ENCODE measurements around the gene GAK. TPM values are rescaled to one million over a fixed set of nuclear protein-coding genes. Genes with fewer than 3 reads are reported as not detected.
"Not testable (repeated sequence)": the region's sequence is repeated elsewhere in the genome, so short reads cannot be mapped to it uniquely, and the experiment has no call there.

Gene GAK
- total RNA-seq, 3 donors from 2014 or later: 140 to 161 (median 148) TPM

DNA sequence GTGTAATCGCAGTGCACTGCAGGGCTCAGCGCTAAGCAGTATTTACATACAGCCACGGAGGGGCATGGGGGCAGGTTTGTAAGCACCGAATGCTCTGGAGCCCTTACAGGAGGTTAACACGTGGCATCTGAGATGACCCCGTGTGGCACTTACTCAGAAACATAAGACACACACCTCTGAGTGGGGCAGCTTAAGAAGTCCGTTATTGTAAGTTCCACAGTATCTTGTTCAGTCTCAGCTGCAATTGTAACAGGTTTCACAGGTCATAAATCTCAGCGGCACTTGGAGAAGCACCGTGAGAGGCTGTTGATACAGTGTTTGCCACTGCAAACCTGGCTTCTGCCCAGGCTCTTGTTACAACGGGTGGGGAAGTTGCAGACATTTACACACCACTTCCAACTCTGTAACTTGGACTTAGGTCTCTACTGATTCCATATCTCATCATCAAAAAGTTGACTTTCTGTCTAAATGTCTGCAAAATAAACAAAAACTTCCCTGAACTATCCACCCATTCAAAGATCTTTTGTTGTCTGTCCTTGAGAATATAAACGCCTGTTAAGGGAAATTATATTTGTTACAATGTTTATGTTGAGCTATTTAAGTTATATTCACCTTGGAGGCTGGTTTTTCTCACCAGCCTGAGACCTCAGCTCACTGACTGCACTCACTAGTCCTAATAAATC is 116.5 kb downstream of the GAK start:
- no peaks in the 10 kb centered on the region for H3K9me3 Mint-ChIP-seq
- H3K4me1 Mint-ChIP-seq (ENCODE audit: low read depth): no peaks in the 10 kb centered on the region
- H3K36me3 Mint-ChIP-seq (ENCODE audit: insufficient read depth): no peaks in the 10 kb centered on the region
- H3K4me3 Mint-ChIP-seq: no peak overlapping the region
- DNase-seq: no peak
- H3K27me3 Mint-ChIP-seq (ENCODE audit: low read depth): peaks cover 58% of the 10 kb centered on the region
- no peak for ATAC-seq

DNA sequence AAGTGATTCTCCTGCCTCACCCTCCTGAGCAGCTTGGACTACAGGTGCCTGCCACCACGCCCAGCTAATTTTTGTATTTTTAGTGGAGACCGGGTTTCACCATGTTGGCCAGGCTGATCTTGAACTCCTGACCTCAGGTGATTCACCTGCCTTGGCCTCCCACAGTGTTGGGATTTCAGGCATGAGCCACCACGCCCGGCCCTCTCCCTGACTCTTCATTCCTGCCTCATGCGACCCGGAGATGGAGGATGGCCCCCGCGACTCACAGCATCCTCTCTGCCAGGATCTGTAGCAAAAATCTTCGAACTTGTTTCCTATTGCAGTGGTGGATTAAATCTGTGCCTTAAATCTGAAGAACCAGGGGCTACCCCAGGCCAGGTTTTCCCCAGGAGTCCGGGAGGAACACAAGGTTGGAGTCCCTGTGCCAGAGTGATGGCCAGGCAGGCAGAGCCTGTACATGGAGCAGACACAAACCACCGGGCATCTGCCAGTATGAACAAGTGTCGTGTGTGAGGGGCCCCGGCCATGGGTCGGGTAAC is 117.7 kb downstream of the GAK start:
- H3K9me3 Mint-ChIP-seq: no peaks in the 10 kb centered on the region
- no peak for DNase-seq
- H3K27me3 Mint-ChIP-seq (ENCODE audit: low read depth): peaks cover 55% of the 10 kb centered on the region

DNA sequence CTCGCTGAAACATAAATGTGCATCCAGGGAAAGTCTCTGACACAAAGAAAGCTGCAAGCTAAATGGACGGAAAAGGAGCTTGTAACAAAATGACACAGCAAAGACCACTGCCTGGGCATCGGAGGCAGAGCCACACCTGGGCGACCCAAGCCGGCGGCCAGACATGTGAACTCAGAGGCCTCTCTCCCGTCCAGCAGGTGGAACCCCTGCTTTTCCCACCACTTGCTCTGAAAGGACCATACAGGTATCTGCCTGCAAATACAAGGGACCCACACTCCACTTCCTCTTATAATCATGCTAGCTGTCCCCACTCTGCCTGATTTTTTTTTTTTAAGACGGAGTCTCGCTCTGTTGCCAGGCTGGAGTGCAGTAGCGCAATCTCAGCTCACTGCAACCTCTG is 118.2 kb downstream of the GAK start:
- Mint-ChIP-seq H3K4me3 (no peak overlapping the region), H3K36me3 (ENCODE audit: insufficient read depth) (no peaks in the 10 kb centered on the region), H3K27me3 (ENCODE audit: low read depth) (peaks cover 54% of the 10 kb centered on the region), H3K4me1 (ENCODE audit: low read depth) (no peaks in the 10 kb centered on the region), H3K9me3 (no peaks in the 10 kb centered on the region)
- ATAC-seq (no peak), DNase-seq (no peak)

More for the DNA sequence above, 117.7 kb downstream of the GAK start:
- Mint-ChIP-seq H3K4me1 (ENCODE audit: low read depth) (no peaks in the 10 kb centered on the region), H3K4me3 (no peak overlapping the region), H3K36me3 (ENCODE audit: insufficient read depth) (no peaks in the 10 kb centered on the region)
- ATAC-seq: no peak

DNA sequence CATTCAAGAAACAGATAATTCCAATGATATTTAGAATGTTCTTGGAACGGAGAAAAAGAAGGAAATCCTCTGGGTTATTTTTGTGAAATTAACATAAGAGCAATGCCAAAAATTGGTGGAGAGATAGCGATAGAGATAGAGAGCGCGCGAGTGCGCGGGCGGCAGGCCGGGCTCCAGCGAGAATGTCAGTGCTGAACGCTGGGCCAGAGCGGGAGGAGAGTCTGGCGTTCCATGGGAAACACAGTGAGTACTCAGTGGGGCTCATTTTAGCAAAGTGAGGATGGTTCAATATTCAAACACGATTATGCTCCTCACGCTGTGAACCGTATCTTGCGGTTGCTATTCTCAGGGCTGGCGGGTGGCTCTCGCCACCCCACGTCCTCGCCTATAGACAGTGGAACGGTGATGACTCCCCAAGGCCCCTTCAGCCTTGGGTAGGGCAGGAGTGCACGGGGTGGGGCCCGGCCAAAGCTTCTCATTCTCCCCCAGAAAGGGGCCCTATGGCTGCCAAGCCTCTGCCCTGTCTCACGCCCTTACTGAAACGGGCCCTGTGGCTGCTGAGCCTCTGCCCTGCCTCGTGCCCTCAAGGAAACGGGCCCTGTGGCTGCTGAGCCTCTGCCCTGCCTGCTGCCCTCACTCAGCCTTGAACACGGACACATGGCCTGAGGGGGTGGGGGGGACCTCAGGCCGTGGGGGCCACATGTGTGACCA is 123.1 kb downstream of the GAK start:
- H3K27me3 Mint-ChIP-seq (ENCODE audit: low read depth): peaks cover 34% of the 10 kb centered on the region
- no peak for DNase-seq
- peaks cover 3% of the 10 kb centered on the region for H3K9me3 Mint-ChIP-seq
- no peak overlapping the region for H3K4me3 Mint-ChIP-seq
- no peaks in the 10 kb centered on the region for H3K4me1 Mint-ChIP-seq (ENCODE audit: low read depth)
- H3K36me3 Mint-ChIP-seq (ENCODE audit: insufficient read depth): no peaks in the 10 kb centered on the region
- no peak for ATAC-seq

DNA sequence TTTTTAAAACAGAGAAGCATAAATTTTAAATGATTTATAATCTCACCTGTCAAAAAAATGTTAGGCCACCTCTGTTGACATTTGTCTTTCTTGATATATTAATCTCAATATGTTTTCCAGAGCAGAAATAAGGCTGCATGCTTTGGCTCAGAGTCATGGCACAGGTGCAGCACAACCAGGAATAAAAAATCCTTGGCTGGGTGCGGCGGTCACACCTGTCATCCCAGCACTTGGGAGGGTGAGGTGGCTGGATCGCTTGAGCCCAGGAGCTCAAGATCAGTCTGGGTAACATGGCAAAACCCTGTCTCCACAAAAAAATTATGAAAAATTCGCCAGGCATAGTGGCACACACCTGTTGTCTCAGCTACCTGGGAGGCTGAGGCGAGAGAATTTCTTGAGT is 124.3 kb downstream of the GAK start:
- Mint-ChIP-seq H3K36me3 (ENCODE audit: insufficient read depth) (no peaks in the 10 kb centered on the region), H3K27me3 (ENCODE audit: low read depth) (peaks cover 26% of the 10 kb centered on the region), H3K9me3 (peaks cover 3% of the 10 kb centered on the region), H3K4me3 (no peak overlapping the region), H3K4me1 (ENCODE audit: low read depth) (no peaks in the 10 kb centered on the region)
- ATAC-seq (no peak), DNase-seq (no peak)

DNA sequence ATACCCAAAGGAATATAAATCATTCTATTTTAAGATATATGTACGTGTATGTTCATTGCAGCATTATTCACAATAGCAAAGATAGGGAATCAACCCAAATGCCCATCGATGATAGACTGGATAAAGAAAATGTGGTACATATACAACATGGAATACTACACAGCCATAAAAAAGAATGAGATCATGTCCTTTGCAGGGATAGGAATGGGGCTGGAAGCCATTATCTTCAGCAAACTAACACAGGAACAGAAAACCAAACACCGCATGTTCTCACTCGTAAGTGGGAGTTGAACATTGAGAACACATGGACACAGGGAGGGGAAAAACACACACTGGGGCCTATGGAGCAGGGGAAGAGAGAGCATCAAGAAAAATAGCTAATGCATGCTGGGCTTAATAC is 125.1 kb downstream of the GAK start:
- not testable (repeated sequence) for ATAC-seq; H3K4me1 Mint-ChIP-seq (ENCODE audit: low read depth); H3K9me3 Mint-ChIP-seq; DNase-seq; H3K36me3 Mint-ChIP-seq (ENCODE audit: insufficient read depth); H3K4me3 Mint-ChIP-seq
- peaks cover 20% of the 10 kb centered on the region for H3K27me3 Mint-ChIP-seq (ENCODE audit: low read depth)

DNA sequence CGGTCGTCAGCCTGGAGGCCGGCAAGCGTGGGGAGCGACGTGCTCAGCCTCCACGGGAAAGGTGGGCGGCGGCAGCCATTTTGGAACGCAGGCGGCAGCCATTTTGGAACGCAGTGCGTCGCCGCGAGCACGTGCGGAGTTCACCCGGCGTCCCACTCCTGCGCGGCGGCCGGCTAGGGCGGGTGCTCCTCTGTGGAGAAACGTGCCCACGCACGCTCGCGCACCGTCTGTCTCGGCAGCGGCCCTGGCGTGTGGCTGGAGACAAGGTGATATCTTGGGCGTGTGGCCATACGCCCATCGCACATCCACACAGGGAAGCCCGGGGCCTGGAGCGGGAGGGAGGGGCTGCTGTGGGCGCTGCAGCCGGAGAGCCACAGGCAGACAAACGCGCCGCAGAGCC is 127.3 kb downstream of the GAK start:
- Mint-ChIP-seq H3K4me1 (ENCODE audit: low read depth) (peaks cover 3% of the 10 kb centered on the region), H3K4me3 (no peak overlapping the region), H3K9me3 (peaks cover 3% of the 10 kb centered on the region), H3K36me3 (ENCODE audit: insufficient read depth) (no peaks in the 10 kb centered on the region), H3K27me3 (ENCODE audit: low read depth) (peaks cover 18% of the 10 kb centered on the region)
- DNase-seq: no peak
- no peak for ATAC-seq

DNA sequence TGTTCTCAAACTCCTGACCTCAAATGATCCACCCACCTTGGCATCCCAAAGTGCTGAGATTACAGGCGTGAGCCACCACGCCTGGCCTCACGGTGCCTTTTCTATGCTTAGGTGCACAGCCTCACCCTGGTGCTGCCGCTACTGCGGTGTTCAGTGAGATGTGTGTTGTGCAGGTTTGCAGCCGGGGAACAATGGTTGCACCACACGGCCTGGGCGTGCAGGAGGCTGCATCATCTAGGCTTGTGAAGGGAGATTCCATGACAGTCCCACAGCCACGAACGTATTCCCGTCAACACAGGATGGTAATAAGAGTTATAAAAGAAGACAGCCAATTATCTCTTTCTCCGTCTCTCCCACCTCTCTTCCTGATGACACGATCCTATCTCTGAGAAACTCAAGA is 128.2 kb downstream of the GAK start:
- no peak for ATAC-seq
- Mint-ChIP-seq H3K4me3 (no peak overlapping the region), H3K4me1 (ENCODE audit: low read depth) (peaks cover 10% of the 10 kb centered on the region), H3K36me3 (ENCODE audit: insufficient read depth) (no peaks in the 10 kb centered on the region), H3K27me3 (ENCODE audit: low read depth) (peaks cover 18% of the 10 kb centered on the region), H3K9me3 (peaks cover 3% of the 10 kb centered on the region)
- no peak for DNase-seq

DNA sequence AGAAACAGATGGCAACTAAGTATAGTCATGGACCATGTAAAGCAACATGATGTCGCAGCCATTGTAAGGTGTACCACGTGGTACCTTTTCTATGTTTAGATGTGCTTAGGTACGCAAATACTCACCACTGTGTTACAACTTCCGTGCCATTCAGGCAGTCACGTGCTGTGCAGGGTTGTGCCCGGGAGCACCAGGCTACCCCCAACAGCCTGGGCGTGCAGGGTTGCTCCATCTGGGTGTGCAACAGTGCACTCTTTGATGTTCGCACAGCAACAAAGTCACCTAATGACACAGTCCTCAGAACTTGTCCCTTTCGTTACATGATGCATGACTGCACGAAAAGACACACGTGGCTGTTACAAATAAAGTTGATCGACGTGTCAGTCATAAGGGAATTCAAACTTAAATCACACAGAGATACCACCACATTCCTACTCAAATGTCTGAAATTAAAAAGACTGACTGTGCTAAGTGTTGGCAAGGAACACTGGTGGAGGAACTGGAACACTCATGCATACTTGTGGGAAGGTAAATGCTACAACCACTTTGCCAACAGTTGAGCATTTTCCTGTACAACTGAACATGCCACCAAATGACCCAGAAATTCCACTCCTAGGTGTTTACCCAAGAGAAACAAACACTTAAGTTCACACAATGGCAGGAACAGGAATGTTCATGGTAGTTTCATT is 130.5 kb downstream of the GAK start:
- peaks cover 3% of the 10 kb centered on the region for H3K9me3 Mint-ChIP-seq
- DNase-seq: no peak

More for the DNA sequence above, 130.5 kb downstream of the GAK start:
- ATAC-seq: no peak
- H3K4me1 Mint-ChIP-seq (ENCODE audit: low read depth): peaks cover 15% of the 10 kb centered on the region
- no peaks in the 10 kb centered on the region for H3K36me3 Mint-ChIP-seq (ENCODE audit: insufficient read depth)
- peaks cover 19% of the 10 kb centered on the region for H3K27me3 Mint-ChIP-seq (ENCODE audit: low read depth)
- no peak overlapping the region for H3K4me3 Mint-ChIP-seq

Other genes with a start within 250 kb of the GAK start
- gene SLC49A3, start 243.2 kb downstream of the GAK start, total RNA-seq: under 1 TPM; 0.48 to 0.79 (median 0.53) TPM
- 10 to 100 TPM; 20.7 to 27.8 (median 23.0) TPM for gene PCGF3, start 226.5 kb downstream of the GAK start, total RNA-seq
- 1 to 10 TPM in 1 of 3 donors, under 1 TPM in 2; 0.50 to 1.0 (median 0.58) TPM for gene CPLX1, start 106.2 kb downstream of the GAK start, total RNA-seq
- gene TMEM175, start 144 bp upstream of the GAK start, total RNA-seq: 10 to 100 TPM; 12.5 to 15.6 (median 14.7) TPM
- gene DGKQ, start 41.3 kb upstream of the GAK start, total RNA-seq: 10 to 100 TPM; 11.2 to 21.5 (median 14.8) TPM
- 10 to 100 TPM; 13.5 to 18.3 (median 14.4) TPM for gene IDUA, start 54.7 kb upstream of the GAK start, total RNA-seq
- under 1 TPM in 1 of 3 donors, not detected in 2; 0.05 TPM for gene SLC26A1, start 61.1 kb upstream of the GAK start, total RNA-seq
- gene FGFRL1, start 79.3 kb upstream of the GAK start, total RNA-seq: 10 to 100 TPM; 20.4 to 29.6 (median 20.6) TPM
- gene RNF212, start 181.2 kb upstream of the GAK start, total RNA-seq: 1 to 10 TPM in 1 of 3 donors, under 1 TPM in 2; 0.79 to 2.9 (median 0.84) TPM
- 1 to 10 TPM; 1.4 to 2.1 (median 2.1) TPM for gene SPON2, start 240.3 kb upstream of the GAK start, total RNA-seq

Data from activated T-cell treated with anti-CD3 and anti-CD28 coated beads, Interleukin-2, amount 50 U/mL, for 4 hours (primary cell).